ENCODE data around the gene ADRA1B. TPM values are rescaled to one million over a fixed set of nuclear protein-coding genes. Genes with fewer than 3 reads are reported as not detected.
"Not testable (repeated sequence)": the region's sequence is repeated elsewhere in the genome, so short reads cannot be mapped to it uniquely, and the experiment has no call there.

ADRA1B gene
- total RNA-seq, 1 experiment from 2014 or later = 0.29 TPM

DNA sequence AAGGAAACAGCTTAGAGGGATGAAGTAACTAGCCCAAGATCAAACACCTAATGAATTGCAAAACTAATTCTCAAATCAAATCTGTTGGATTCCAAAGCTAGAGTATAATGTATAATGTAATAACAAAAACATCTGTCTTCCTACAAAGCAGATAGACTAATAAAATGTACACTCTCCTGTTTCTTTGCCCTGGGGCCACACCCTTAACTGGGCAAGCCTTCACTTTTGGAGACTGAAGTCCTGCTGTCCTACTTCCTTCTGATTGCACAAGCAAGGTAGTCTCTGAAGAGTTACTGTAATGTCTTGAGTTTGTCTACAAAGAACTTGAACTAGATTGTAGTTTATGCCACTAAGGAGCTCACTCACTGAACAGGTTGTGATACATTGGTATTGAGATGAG, 95.2 kb downstream of the ADRA1B start:
- H3F3A ChIP-seq (ENCODE audit: low read length, unreplicated experiment) = no peaks in the 10 kb centered on the region
- no peak overlapping the region for H3K9ac ChIP-seq (ENCODE audit: low read length)
- CTCF ChIA-PET = interaction anchor here (1.5 kb wide), 1 partner anchor 10 kb away, joined by 3 read pairs; no protein-coding TSS in a partner anchor
- no peaks in the 10 kb centered on the region for H3K27me3 ChIP-seq (ENCODE audit: low read length)
- no peaks in the 10 kb centered on the region for H3K9me3 ChIP-seq (ENCODE audit: low read length)
- no TSS peak for BruUV-seq (replicated peaks)
- intact Hi-C loops (cut with micrococcal nuclease) = no loop called here
- peaks cover 16% of the 10 kb centered on the region for H4K20me1 ChIP-seq (ENCODE audit: low read length)
- peaks cover 19% of the 10 kb centered on the region for H3K4me1 ChIP-seq (ENCODE audit: insufficient read depth, low read length)
- H3K9me2 ChIP-seq (replicated peaks; ENCODE audit: low read length) = no peaks in the 10 kb centered on the region
- H3K4me3 ChIP-seq (ENCODE audit: low read length) = peak overlapping the region; percentile 86
- DNase-seq (no peak), ATAC-seq (no peak)
- peak overlapping the region; percentile 94 for H3K4me2 ChIP-seq (ENCODE audit: low read length)
- H2AFZ ChIP-seq (ENCODE audit: low read length) = no peak overlapping the region
- H3K27ac ChIP-seq (ENCODE audit: low read length) = no peak overlapping the region
- POLR2A ChIA-PET (ENCODE audit: unreplicated experiment) = interaction anchor here (0.6 kb wide), 1 partner anchor 26 kb away, joined by 5 read pairs; no protein-coding TSS in a partner anchor
- TF ChIP-seq CTCF (conservative IDR thresholded peaks at IDR 0.05; ENCODE audit: low read depth, low read length) (no peak), EZH2 (IDR thresholded peaks at IDR 0.05; ENCODE audit: low read length, unreplicated experiment) (no peak), EZH2phosphoT487 (IDR thresholded peaks at IDR 0.05; ENCODE audit: borderline replicate concordance, low read length) (no peak)
- H3K79me2 ChIP-seq (ENCODE audit: low read length) = peaks cover 55% of the 10 kb centered on the region
- peaks cover 33% of the 10 kb centered on the region for H3K36me3 ChIP-seq (ENCODE audit: low read depth, low read length)

DNA sequence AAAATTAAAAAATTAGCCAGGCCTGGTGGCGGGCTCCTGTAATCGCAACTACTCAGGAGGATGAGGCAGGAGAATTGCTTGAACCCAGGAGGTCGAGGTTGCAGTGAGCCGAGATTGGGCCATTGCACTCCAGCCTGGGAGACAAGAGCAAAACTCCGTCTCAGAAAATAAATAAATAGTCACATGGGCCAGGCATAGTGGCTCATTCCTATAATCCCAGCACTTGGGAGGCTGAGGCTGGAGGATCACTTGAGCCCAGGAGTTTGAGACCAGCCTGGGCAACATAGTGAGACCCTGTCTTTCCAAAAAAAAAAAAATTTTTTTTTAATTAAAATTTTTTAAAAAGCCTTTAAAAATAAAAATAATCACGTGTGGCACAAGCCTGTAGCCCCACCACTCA, 97.9 kb downstream of the ADRA1B start:
- BruUV-seq (replicated peaks); ATAC-seq; H3K9ac ChIP-seq (ENCODE audit: low read length); DNase-seq; POLR2A ChIA-PET (ENCODE audit: unreplicated experiment); H3K27me3 ChIP-seq (ENCODE audit: low read length); CTCF ChIA-PET; intact Hi-C loops (cut with micrococcal nuclease); H3K27ac ChIP-seq (ENCODE audit: low read length); H3K9me2 ChIP-seq (replicated peaks; ENCODE audit: low read length); H2AFZ ChIP-seq (ENCODE audit: low read length); H3K9me3 ChIP-seq (ENCODE audit: low read length); H3K4me3 ChIP-seq (ENCODE audit: low read length); H3F3A ChIP-seq (ENCODE audit: low read length, unreplicated experiment); H3K4me2 ChIP-seq (ENCODE audit: low read length): not testable (repeated sequence)
- Histone ChIP-seq H4K20me1 (ENCODE audit: low read length) (peaks cover 16% of the 10 kb centered on the region), H3K4me1 (ENCODE audit: insufficient read depth, low read length) (peaks cover 19% of the 10 kb centered on the region), H3K36me3 (ENCODE audit: low read depth, low read length) (peaks cover 38% of the 10 kb centered on the region), H3K79me2 (ENCODE audit: low read length) (peaks cover 60% of the 10 kb centered on the region)

DNA sequence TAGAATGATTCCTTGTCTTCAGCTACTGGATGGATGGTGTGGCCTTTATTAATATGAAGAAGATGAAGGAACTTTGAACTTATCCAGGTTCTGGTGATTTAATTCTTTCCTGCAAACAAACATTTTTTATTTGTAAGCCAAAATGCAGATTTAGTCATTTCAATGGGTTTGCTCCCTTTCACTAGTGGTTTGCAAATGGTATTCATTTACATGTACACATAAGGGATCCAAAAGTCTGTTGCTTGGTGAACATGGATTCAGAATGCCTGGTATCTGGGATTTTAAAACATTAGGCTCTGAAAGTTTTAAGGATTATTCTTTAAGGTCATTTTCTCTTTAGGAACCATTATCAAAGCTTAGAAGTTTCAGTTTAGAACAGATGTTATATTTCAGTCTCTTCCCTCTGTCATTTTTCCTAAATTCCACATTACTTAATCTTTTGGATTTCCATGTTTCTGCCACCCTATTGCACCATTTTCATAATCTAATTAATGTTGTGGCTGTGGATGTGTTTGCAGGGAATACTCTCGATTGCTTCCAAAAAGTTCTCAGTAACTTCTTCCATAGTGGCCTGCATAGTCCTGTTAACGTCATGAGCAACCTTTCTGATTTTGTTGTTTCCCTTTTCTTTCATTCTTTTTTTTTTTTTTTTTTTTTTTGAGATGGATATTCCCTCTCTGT, 102.8 kb downstream of the ADRA1B start:
- CTCF ChIA-PET = no interaction called here
- POLR2A ChIA-PET (ENCODE audit: unreplicated experiment) = interaction anchor here (0.7 kb wide), 1 partner anchor 33 kb away, joined by 24 read pairs; no protein-coding TSS in a partner anchor
- 0 out of 2 replicates have a peak, but pooled peaks cover 5% of the 10 kb centered on the region for H4K20me1 ChIP-seq (ENCODE audit: low read length)
- no TSS peak for BruUV-seq (replicated peaks)
- peaks cover 3% of the 10 kb centered on the region for H3F3A ChIP-seq (ENCODE audit: low read length, unreplicated experiment)
- no peak overlapping the region for H3K4me3 ChIP-seq (ENCODE audit: low read length)
- intact Hi-C loops (cut with micrococcal nuclease) = no loop called here
- H3K9me3 ChIP-seq (ENCODE audit: low read length) = no peaks in the 10 kb centered on the region
- DNase-seq = no peak
- TF ChIP-seq EZH2 (IDR thresholded peaks at IDR 0.05; ENCODE audit: low read length, unreplicated experiment) (no peak), EZH2phosphoT487 (IDR thresholded peaks at IDR 0.05; ENCODE audit: borderline replicate concordance, low read length) (no peak), CTCF (conservative IDR thresholded peaks at IDR 0.05; ENCODE audit: low read depth, low read length) (no peak)
- H3K27ac ChIP-seq (ENCODE audit: low read length) = no peak overlapping the region
- H3K9me2 ChIP-seq (replicated peaks; ENCODE audit: low read length) = no peaks in the 10 kb centered on the region
- no peak overlapping the region for H2AFZ ChIP-seq (ENCODE audit: low read length)
- peaks cover 22% of the 10 kb centered on the region for H3K36me3 ChIP-seq (ENCODE audit: low read depth, low read length)
- H3K9ac ChIP-seq (ENCODE audit: low read length) = no peak overlapping the region
- ATAC-seq = no peak
- H3K4me1 ChIP-seq (ENCODE audit: insufficient read depth, low read length) = no peaks in the 10 kb centered on the region
- H3K27me3 ChIP-seq (ENCODE audit: low read length) = no peaks in the 10 kb centered on the region
- H3K79me2 ChIP-seq (ENCODE audit: low read length) = peaks cover 33% of the 10 kb centered on the region
- H3K4me2 ChIP-seq (ENCODE audit: low read length) = no peak overlapping the region
